NCI-H1092 (cell line): Measurements from ENCODE around the gene ALOX5.

Experiments
- DNase-seq: peaks from one replicate; lab custom pipeline; 2025; lab: John Stamatoyannopoulos, UW

The ALOX5 gene

GRCh38 chr10:45424668-45425404 is 50.8 kb downstream of the ALOX5 start:
- no peak for DNase-seq

- DNase-seq = no peak
Observed at GRCh38 chr10:45425621-45426563, 51.9 kb downstream of the ALOX5 start.

GRCh38 chr10:45427262-45427969 is 53.4 kb downstream of the ALOX5 start:
- no peak for DNase-seq

- DNase-seq = no peak
Observed at GRCh38 chr10:45427970-45428366, 54.0 kb downstream of the ALOX5 start.

- no peak for DNase-seq
Observed at GRCh38 chr10:45428611-45429510, 54.8 kb downstream of the ALOX5 start.

GRCh38 chr10:45429790-45430189 is 55.8 kb downstream of the ALOX5 start:
- no peak for DNase-seq

- DNase-seq = no peak
Observed at GRCh38 chr10:45432113-45432512, 58.1 kb downstream of the ALOX5 start.

GRCh38 chr10:45432700-45433472 is 58.9 kb downstream of the ALOX5 start:
- no peak for DNase-seq

- no peak for DNase-seq
Observed at GRCh38 chr10:45433716-45434469, 59.9 kb downstream of the ALOX5 start.

GRCh38 chr10:45437587-45438465 is 63.8 kb downstream of the ALOX5 start:
- no peak for DNase-seq

GRCh38 chr10:45438466-45439090 is 64.6 kb downstream of the ALOX5 start:
- no peak for DNase-seq

- DNase-seq = no peak
Observed at GRCh38 chr10:45439365-45439764, 65.3 kb downstream of the ALOX5 start.

GRCh38 chr10:45439873-45440272 is 65.9 kb downstream of the ALOX5 start:
- no peak for DNase-seq

GRCh38 chr10:45440511-45441062 is 66.6 kb downstream of the ALOX5 start:
- DNase-seq = no peak

- DNase-seq = no peak
Observed at GRCh38 chr10:45441239-45442190, 67.5 kb downstream of the ALOX5 start.

- DNase-seq = no peak
Observed at GRCh38 chr10:45442251-45442650, 68.2 kb downstream of the ALOX5 start.

- DNase-seq = no peak
Observed at GRCh38 chr10:45442662-45443061, 68.6 kb downstream of the ALOX5 start.
